NCI-H1092 treated with DMSO at 0.1 percent for 48 hours (cell line): ENCODE results near the gene CTNND2.
"Not testable (repeated sequence)": the region's sequence is repeated elsewhere in the genome, so short reads cannot be mapped to it uniquely, and the experiment has no call there.

ENCODE experiments used
- DNase-seq: peaks from one replicate; lab custom pipeline; 2025; lab: John Stamatoyannopoulos, UW

The CTNND2 gene

GRCh38 chr5:11319836-11320580 lies 584.2 kb downstream of the CTNND2 start:
- DNase-seq = no peak

DNA sequence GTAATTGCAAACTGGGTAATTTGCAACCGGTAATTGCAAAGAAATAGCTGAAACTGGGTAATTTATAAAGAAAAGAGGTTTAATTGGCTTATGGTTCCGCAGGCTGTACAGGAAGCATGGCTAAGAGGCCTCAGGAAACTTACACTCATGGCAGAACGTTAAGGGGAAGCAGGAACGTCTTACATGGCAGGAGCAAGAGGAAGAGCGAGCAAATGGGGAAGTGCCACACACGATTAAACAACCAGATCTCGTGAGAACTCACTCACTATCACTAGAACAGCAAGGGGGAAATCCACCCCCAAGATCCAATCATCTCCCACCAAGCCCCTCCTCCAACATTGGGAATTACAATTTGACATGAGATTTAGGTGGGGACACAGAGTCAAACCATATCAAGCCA lies 590.6 kb downstream of the CTNND2 start:
- DNase-seq = not testable (repeated sequence)

DNA sequence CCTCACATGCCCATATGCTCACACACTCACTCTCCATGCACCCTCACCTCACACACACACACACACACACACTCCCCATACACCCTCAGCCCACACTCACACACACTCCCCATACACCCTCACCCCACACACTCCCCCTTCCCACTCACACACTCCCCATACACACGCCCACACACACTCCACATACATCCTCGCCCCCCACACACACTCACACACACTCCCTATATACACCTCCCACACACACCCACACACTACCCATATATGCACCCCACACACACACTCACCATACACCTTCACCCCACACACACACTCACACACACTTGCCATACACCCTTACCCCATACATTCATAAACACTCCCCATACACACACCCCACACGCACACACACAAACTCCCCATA lies 592.5 kb downstream of the CTNND2 start:
- DNase-seq = no peak

DNA sequence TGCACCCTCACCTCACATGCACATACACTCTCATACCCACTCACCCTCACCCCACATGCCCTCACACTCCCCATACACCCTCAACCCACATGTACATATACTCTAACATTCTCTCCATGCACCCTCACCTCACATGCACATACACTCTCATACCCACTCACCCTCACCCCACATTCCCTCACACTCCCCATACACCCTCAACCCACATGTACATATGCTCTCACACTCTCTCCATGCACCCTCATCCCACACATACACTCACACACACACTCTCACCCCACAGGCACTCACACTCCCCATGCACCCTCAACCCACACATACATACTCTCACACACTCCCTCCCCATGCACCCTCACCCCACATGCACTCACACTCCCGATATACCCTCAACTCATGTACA lies 593.0 kb downstream of the CTNND2 start:
- DNase-seq = no peak

DNA sequence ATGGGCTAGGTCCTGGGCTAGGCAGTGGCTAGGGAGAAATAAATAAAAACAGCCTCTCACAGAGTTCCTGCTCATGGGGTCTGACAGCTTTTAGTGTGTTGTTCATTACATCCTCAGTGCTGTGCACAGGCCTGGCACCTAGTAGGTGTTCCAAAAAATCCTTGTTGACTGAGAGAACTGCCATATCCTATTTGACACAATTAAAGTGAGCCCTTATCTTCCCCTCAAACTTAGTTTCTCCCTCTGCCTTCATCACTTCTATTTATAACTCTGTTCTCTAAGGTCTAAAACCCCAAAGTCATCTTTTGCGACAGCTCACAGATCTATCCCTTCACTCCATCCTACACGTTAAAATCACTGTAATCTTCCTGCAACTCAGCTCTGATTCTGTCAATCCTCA lies 594.1 kb downstream of the CTNND2 start:
- DNase-seq = no peak

DNA sequence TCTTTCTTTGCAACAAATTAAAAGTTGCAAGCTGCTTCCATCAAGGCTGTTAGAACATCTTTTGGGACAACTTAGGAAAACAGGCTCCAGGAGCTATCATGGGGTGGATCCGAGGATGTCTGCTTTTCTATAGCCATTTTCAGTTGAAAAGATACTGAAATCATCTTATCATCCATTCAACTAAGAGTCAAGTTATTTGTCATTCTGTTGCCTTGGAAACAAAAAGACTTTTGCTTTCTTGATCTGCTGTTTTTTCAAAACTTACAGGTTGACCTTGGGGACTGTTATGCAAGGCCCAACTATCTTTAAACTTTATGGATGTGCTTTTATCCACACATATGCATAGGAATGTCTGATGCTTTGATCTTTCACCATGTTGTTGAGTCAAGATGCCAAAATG lies 597.9 kb downstream of the CTNND2 start:
- no peak for DNase-seq

GRCh38 chr5:11305245-11305644 lies 599.0 kb downstream of the CTNND2 start:
- no peak for DNase-seq

DNA sequence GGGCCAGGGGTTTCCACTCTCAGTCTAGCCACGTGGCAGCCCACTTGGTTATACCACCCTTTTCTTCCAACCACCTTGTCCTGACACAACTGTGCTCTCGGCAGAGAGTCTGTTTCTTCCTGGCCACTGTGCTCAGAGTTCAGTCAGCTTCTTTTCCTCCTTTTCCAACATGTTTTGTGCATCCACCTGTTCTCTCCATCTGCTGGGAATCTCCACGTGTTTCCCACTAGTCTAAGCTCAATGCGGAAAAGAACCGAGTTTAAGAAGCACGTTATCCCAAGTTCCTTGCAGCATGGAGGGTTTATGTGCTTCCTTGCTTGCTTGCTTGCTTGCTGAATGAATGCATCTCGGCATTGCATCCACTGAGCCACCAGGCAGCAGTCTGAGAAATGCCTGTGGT lies 599.6 kb downstream of the CTNND2 start:
- no peak for DNase-seq

DNA sequence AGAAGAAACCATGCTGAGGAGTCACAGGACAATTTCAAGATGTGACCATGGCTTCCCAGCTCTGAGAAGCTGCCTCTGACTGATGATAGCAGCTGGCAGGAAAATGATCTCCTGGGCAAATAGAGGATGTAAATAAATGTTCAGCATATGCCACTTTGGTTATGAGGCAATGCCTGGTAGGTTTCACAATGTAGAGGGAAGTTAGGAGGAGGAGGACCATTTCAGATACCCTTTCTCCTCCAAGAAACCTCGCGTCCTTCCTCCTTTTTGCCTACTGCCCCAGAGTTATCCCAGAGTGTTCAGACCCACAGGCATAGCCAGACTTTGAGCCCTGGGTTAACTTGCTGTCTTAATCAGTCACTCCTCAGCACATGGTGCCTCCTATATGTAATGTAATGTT lies 601.6 kb downstream of the CTNND2 start:
- no peak for DNase-seq

DNA sequence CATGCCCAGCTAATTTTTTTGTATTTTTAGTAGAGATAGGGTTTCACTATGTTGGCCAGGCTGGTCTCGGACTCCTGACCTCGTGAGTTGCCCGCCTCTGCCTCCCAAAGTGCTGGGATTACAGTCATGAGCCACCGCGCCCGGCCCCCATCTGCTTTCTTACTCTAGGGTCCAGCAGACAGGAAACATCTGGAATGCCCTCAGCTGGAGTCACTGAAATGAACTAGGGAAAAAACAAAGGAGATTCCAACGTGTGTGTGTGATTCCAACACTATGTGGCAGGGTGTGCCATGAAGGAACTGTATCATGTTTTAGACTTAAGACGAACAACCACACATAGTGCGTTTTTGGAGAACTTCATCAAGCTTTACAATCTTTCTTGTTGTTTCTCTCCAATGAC lies 603.1 kb downstream of the CTNND2 start:
- DNase-seq = no peak

DNA sequence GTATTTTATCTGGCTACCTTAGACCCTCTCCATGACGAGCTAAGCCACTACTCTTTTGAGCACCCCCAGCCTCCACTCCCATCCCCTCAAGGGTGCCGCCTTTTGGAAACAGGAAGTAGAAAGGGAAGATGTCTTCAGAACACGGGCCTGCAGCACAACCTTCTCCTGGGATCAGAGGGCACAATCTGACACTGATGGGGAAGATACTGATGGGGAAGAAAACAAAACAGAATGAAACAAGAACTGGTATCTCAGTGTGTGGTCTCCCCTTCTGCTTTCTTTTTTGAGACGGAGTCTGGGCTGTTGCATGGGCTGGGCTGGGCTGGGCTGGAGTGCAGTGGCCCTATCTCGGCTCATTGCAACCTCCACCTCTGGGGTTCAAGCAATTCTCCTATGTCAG lies 603.5 kb downstream of the CTNND2 start:
- DNase-seq = no peak

GRCh38 chr5:11298877-11299276 lies 605.4 kb downstream of the CTNND2 start:
- DNase-seq = no peak

GRCh38 chr5:11293523-11293922 lies 610.7 kb downstream of the CTNND2 start:
- no peak for DNase-seq

- no peak for DNase-seq
Observed at GRCh38 chr5:11292648-11293356, 611.4 kb downstream of the CTNND2 start.

- DNase-seq = no peak
Observed at GRCh38 chr5:11289733-11290132, 614.5 kb downstream of the CTNND2 start.

GRCh38 chr5:11289208-11289607 lies 615.0 kb downstream of the CTNND2 start:
- no peak for DNase-seq

DNA sequence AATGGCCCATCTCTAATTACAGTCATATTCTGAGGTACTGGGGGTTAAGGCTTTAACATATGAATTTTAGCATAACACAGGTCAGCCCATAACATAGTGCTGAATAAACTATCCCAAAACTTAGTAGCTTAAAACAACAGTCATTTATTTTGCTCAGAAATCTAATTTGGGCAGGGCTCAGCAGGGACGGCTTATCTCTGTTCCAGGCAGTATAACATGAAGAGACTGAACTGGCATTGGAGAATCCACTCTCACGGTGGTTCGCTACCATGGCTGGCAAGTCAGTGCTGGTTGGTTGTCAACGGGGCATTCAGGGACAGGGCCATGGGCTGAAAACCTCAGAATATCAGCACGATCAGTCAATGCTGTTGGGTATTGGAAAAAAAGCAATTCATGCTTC lies 622.4 kb downstream of the CTNND2 start:
- DNase-seq = no peak

DNA sequence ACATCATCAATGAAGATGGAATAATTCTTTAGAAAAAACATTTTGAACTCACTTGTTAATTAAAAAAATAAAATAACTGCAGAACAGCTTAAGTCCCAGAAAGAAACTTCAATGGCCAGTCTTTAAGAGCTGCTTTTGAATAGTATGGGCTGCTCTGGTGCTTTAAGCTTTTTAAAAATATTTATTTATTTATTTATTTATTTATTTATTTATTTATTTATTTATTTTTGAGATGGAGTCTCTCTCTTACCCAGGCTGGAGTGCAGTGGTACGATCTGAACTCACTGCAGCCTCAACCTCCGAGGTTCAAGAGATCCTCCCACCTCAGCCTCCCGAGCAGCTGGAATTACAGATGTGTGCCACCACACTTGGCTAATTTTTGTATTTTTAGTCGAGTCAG lies 626.9 kb downstream of the CTNND2 start:
- DNase-seq = no peak

- no peak for DNase-seq
Observed at GRCh38 chr5:11273180-11273903, 630.9 kb downstream of the CTNND2 start.

- DNase-seq = no peak
Observed at GRCh38 chr5:11269515-11269914, 634.7 kb downstream of the CTNND2 start.

- DNase-seq = no peak
Observed at GRCh38 chr5:11268891-11269290, 635.4 kb downstream of the CTNND2 start.

- no peak for DNase-seq
Observed at GRCh38 chr5:11266331-11266730, 637.9 kb downstream of the CTNND2 start.

GRCh38 chr5:11261241-11261640 lies 643.0 kb downstream of the CTNND2 start:
- DNase-seq = no peak
